Measurements from ENCODE around the gene CLPSL2. TPM values are rescaled to one million over a fixed set of nuclear protein-coding genes. Genes with fewer than 3 reads are reported as not detected.

The CLPSL2 gene
- total RNA-seq, 1 experiment from 2014 or later: not detected

DNA sequence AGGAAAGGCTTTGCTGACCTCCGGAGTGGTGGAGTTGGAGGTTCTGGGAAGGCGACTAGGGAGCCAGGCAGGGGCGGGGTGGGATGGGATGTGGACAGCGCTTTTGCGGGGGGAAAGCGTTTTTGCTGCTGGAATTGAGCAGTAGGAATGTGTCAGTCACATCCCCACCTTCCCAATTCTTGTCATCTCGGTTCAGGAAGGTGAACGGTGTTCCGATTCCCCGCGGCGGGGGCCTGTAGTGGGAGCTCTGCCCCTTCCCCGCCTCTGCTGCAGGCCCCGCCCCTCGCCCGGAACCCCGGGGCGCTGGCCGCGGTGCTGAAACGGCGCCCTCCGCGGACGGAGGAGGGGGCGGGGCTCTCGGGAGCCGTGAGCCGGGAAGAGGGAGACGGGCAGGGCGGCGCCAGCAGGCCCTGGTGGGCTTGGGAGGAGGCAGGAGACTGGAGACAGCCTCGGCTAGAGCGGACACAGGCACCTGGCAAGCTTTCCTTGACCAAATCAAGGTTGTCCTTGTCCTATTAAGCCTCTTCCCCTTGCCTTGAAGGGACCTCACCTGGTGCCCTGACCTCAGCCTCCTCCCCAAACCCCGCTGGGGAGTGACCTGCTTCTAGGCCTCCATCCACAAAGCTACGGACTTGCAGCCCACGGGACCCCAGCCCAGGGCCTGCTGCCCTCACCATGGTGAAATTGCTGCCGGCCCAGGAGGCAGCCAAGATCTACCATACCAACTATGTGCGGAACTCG lies 28.8 kb downstream of the CLPSL2 start, which contains the start of gene LHFPL5:
TSS of gene LHFPL5 (plus strand) at position 357 of the 741 bp plus-strand sequence. CDS start at position 676, 319 bp downstream.
- in situ Hi-C loops (cut with HindIII; ENCODE audit: low pct_unique_long_range_greater_than_20kb, low sequenced_read_pairs): no loop called here
- peak; percentile 72 for DNase-seq (ENCODE audit: low read depth)

DNA sequence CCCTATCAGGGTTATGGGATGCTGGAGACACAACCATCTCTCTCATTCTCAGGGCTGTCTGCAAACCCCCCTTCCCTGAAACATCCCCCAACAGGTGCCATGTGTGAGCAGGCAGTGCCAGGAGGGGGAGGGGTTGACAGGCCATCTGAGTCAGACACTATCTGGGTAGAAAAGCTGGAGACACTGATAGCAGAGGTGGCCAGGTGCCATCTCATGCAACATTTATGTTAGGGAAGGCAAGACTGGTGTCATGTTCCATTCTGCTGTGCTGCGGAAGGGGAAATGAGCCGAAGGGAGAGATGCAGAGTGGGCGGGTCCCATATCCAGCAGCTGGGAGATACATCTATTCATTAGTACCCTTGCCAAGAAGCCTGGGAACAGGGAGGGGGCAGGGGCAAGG lies 32.3 kb downstream of the CLPSL2 start:
- DNase-seq (ENCODE audit: low read depth): no peak
- in situ Hi-C loops (cut with HindIII; ENCODE audit: low pct_unique_long_range_greater_than_20kb, low sequenced_read_pairs): no loop called here

DNA sequence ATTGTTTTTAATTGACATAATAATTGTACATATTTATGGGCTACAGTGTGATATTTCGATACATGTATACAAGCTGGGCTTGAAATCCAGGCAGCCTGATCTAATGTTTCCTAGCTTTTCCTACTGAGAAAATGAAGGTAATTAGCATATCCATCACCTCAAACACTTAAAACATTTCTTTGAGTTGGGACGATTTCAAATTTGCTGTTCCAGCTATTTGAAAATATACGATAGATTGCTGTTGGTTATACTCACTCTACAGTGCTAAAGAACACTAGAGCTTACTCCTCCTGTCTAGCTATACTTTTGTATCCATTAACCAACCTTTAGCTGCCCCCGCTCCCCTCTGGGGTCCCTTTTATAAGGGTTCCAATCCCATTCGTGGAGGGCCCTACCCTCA lies 33.4 kb downstream of the CLPSL2 start:
- no peak for DNase-seq (ENCODE audit: low read depth)
- in situ Hi-C loops (cut with HindIII; ENCODE audit: low pct_unique_long_range_greater_than_20kb, low sequenced_read_pairs): no loop called here

DNA sequence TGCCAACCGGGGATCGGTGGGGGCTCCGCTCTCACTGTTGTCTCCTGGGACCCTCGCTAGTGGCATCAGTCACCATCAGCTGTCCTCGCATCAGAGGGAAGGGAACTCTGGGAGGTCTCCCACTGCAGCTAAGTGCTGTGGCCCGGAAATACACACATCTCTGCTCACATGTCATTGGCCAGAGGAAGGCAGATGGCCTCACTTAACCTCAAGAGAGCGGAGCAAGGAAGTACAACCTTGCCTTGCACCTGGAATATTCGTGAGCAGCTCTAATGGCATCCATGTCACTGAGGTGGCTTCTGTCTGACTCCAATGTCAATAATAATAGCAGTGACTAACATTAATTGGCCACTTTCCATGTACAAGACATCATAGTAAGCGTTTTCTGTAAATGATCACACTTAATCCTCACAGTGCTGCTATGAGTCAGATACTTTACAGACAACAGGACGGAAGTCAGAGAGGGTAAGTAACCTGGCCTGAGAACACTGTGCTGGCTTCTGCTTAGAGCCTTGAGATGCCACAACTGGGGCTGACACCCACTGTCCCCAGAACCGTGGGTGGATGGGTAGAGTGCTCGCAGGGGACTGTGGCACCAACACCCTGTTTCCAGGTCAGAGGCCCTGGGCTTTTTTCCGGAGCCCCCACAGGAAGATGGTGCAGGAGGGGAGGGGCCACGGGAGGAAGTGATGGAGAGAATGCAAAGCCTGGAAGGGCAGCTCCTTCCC lies 34.7 kb downstream of the CLPSL2 start:
- in situ Hi-C loops (cut with HindIII; ENCODE audit: low pct_unique_long_range_greater_than_20kb, low sequenced_read_pairs): no loop called here
- DNase-seq (ENCODE audit: low read depth): peak; percentile 94

DNA sequence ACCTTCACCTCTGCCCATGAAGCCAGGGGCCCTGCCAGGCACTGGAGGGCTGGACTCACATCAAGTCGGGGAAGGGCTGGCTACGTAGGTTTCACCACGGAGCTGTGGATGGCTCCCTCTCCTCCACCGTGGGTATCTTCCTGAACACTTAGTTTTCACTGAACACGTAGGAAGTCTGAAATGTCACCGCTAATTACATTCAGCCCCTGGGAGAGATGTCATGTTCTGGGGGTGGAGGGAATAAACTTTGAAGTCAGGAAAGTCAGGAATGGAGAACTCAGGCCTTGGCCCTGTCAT lies 35.2 kb downstream of the CLPSL2 start:
- no peak for DNase-seq (ENCODE audit: low read depth)
- in situ Hi-C loops (cut with HindIII; ENCODE audit: low pct_unique_long_range_greater_than_20kb, low sequenced_read_pairs): no loop called here

DNA sequence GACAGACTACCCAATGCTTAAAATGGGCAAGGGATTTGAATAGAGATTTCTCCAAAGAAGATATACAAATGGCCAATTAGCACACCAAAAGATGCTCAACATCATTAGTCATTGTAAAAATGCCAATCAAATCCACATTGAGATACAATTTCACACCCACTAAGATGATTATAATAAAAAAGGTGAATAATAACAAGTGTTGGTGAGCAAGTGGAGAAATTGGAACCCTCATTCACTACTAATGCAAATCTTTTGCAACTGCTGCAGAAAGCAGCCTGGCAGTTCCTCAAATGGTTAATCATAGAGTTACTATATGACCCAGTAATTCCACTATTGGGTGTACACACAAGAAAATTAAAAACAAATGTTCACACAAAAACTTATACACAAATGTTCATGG lies 41.1 kb downstream of the CLPSL2 start:
- in situ Hi-C loops (cut with HindIII; ENCODE audit: low pct_unique_long_range_greater_than_20kb, low sequenced_read_pairs): no loop called here
- no peak for DNase-seq (ENCODE audit: low read depth)

DNA sequence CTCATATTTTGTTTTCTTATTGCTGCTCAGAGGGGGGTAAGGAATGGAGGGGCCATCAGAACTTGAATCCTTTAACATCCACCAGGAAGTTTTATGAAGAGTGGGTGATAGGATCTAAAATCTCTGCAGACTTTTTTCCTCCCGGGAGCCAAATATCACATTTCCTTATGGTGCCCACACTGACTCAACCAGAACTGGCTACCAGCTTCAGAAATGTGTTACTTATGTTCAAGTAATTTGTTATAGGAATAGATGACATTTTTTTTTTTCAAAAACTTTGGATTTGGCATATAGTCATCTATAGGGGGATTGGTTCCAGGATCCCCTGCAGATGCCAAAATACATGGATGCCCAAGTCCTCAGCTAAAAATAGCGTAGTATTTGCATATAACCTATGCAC lies 47.2 kb downstream of the CLPSL2 start:
- no peak for DNase-seq (ENCODE audit: low read depth)
- in situ Hi-C loops (cut with HindIII; ENCODE audit: low pct_unique_long_range_greater_than_20kb, low sequenced_read_pairs): no loop called here

DNA sequence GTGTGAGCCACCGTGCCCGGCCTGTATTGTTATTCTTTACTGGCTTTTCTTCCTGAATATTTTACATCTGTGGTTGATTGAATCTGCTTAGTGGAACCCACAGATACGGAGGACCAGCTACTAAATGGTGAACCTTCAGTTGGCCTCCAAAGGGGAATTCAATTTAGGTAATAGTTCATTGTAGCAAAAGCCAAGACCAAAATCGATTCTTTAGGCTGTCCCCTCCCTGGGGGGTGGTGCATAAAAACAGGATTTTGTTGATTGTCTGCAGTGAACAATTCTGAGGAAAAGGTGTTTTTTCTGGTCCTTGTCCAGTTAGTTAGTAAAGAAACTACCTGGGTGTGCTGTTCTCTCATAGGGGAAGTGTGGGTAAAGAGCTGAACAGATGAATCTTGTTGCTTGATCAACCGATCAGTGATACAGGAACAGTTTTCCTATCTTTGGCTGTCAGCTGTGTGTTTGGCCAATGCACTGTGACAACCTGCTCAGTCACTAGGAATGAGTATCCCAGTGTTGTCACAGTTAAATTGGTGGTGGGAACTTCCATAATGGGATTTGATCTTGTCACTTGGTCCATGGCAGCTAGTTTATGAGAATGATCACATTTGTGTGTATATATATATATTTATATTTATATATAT lies 48.3 kb downstream of the CLPSL2 start:
- DNase-seq (ENCODE audit: low read depth): no peak
- in situ Hi-C loops (cut with HindIII; ENCODE audit: low pct_unique_long_range_greater_than_20kb, low sequenced_read_pairs): no loop called here

Other genes with a start within 250 kb of the CLPSL2 start
- gene FKBP5, start 87.7 kb upstream of the CLPSL2 start, total RNA-seq (2014; rRNA removed; shearing (Covaris generic); ENCODE audit: low replicate concordance): 4.3 and 6.9 TPM in 2 replicates
- 1.9 and 4.6 TPM in 2 replicates for gene ARMC12, start 39.6 kb upstream of the CLPSL2 start, total RNA-seq (2014; rRNA removed; shearing (Covaris generic); ENCODE audit: low replicate concordance)
- gene CLPSL1, start 4.4 kb downstream of the CLPSL2 start, total RNA-seq (2014; rRNA removed; shearing (Covaris generic); ENCODE audit: low replicate concordance): 2.4 TPM in 1 of 2 replicates, not detected in the other
- gene CLPS, start 20.7 kb downstream of the CLPSL2 start, total RNA-seq (2014; rRNA removed; shearing (Covaris generic); ENCODE audit: low replicate concordance): not detected in 2 replicates
- 1.0 TPM in 1 of 2 replicates, not detected in the other for gene LHFPL5, start 28.8 kb downstream of the CLPSL2 start, total RNA-seq (2014; rRNA removed; shearing (Covaris generic); ENCODE audit: low replicate concordance)
- gene SRPK1, start 144.5 kb downstream of the CLPSL2 start, total RNA-seq (2014; rRNA removed; shearing (Covaris generic); ENCODE audit: low replicate concordance): 17.1 and 37.8 TPM in 2 replicates
- gene SLC26A8, start 248.0 kb downstream of the CLPSL2 start, total RNA-seq (2014; rRNA removed; shearing (Covaris generic); ENCODE audit: low replicate concordance): not detected in 2 replicates

Measured in Caki2 (cell line).